ENCODE data around the gene NME5.

Gene NME5

GRCh38 chr5:138178516-138179276 is 39.5 kb upstream of the NME5 start, which contains the start of the genes BRD8 and KIF20A:
Gene BRD8, minus strand, starts transcription at chr5:138178630. Its CDS starts 16 bp downstream, at chr5:138178614.
Gene KIF20A, plus strand, starts transcription at chr5:138179112. Its CDS starts 569 bp downstream, at chr5:138179681.
- no peak for TF ChIP-seq EZH2 (IDR thresholded peaks at IDR 0.05; ENCODE audit: borderline replicate concordance, low read depth, low read length, severe bottlenecking)
- TF ChIP-seq, protein P1, sequence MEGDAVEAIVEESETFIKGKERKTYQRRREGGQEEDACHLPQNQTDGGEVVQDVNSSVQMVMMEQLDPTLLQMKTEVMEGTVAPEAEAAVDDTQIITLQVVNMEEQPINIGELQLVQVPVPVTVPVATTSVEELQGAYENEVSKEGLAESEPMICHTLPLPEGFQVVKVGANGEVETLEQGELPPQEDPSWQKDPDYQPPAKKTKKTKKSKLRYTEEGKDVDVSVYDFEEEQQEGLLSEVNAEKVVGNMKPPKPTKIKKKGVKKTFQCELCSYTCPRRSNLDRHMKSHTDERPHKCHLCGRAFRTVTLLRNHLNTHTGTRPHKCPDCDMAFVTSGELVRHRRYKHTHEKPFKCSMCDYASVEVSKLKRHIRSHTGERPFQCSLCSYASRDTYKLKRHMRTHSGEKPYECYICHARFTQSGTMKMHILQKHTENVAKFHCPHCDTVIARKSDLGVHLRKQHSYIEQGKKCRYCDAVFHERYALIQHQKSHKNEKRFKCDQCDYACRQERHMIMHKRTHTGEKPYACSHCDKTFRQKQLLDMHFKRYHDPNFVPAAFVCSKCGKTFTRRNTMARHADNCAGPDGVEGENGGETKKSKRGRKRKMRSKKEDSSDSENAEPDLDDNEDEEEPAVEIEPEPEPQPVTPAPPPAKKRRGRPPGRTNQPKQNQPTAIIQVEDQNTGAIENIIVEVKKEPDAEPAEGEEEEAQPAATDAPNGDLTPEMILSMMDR (IDR thresholded peaks at IDR 0.05; ENCODE audit: borderline replicate concordance, extremely low read depth, low read length, poor library complexity, severe bottlenecking) = no peak
- Histone ChIP-seq H4K20me1 (ENCODE audit: insufficient read depth, low read length) (peaks cover 12% of the 10 kb centered on the region; the same call in 1 of the 2 replicates), H3K9ac (ENCODE audit: low read depth, low read length) (peak within 1 kb of the TSS; percentile 84), H3K36me3 (ENCODE audit: insufficient read depth, low read length) (peaks cover 68% of the 10 kb centered on the region), H2AFZ (ENCODE audit: low read depth, low read length) (peak within 1 kb of the TSS; percentile 95), H3K79me2 (ENCODE audit: insufficient read depth, low read length) (peaks cover 77% of the 10 kb centered on the region), H3K4me2 (ENCODE audit: insufficient read depth, low read length) (peak within 1 kb of the TSS; percentile 80), H3K4me1 (ENCODE audit: insufficient read depth, low read length) (peaks cover 42% of the 10 kb centered on the region), H3K9me3 (ENCODE audit: insufficient read depth, low read length, severe bottlenecking) (no peaks in the 10 kb centered on the region), H3K27ac (ENCODE audit: low read length) (peak within 1 kb of the TSS; percentile 98), H3K27me3 (ENCODE audit: insufficient read depth, low read length, poor library complexity) (no peaks in the 10 kb centered on the region), H3K4me3 (ENCODE audit: low read depth in 1 of 2, low read length in 2 of 2) (peak within 1 kb of the TSS; percentile 76 to 87)
- DNase-seq (peak; percentile 95), ATAC-seq (ENCODE audit: insufficient read depth, low read depth) (peak; percentile 86)

GRCh38 chr5:138177941-138178515 is 38.8 kb upstream of the NME5 start:
- no peaks in the 10 kb centered on the region for H3K9me3 ChIP-seq (ENCODE audit: insufficient read depth, low read length, severe bottlenecking)
- peaks cover 11% of the 10 kb centered on the region; the same call in 1 of the 2 replicates for H4K20me1 ChIP-seq (ENCODE audit: insufficient read depth, low read length)
- peak overlapping the region; percentile 76 to 87 for H3K4me3 ChIP-seq (ENCODE audit: low read depth in 1 of 2, low read length in 2 of 2)
- H3K27me3 ChIP-seq (ENCODE audit: insufficient read depth, low read length, poor library complexity) = no peaks in the 10 kb centered on the region
- H3K4me2 ChIP-seq (ENCODE audit: insufficient read depth, low read length) = peak overlapping the region; percentile 80
- peaks cover 45% of the 10 kb centered on the region for H3K4me1 ChIP-seq (ENCODE audit: insufficient read depth, low read length)
- ATAC-seq (ENCODE audit: insufficient read depth, low read depth) (peak; percentile 25; the same call in 1 of the 3 replicates), DNase-seq (peak; percentile 48)
- H3K36me3 ChIP-seq (ENCODE audit: insufficient read depth, low read length) = peaks cover 66% of the 10 kb centered on the region
- H3K79me2 ChIP-seq (ENCODE audit: insufficient read depth, low read length) = peaks cover 81% of the 10 kb centered on the region
- H2AFZ ChIP-seq (ENCODE audit: low read depth, low read length) = peak overlapping the region; percentile 95
- H3K27ac ChIP-seq (ENCODE audit: low read length) = peak overlapping the region; percentile 98
- TF ChIP-seq EZH2 (IDR thresholded peaks at IDR 0.05; ENCODE audit: borderline replicate concordance, low read depth, low read length, severe bottlenecking) = no peak
- TF ChIP-seq, protein P1 (IDR thresholded peaks at IDR 0.05; ENCODE audit: borderline replicate concordance, extremely low read depth, low read length, poor library complexity, severe bottlenecking) = no peak
- H3K9ac ChIP-seq (ENCODE audit: low read depth, low read length) = peak overlapping the region; percentile 84

DNA sequence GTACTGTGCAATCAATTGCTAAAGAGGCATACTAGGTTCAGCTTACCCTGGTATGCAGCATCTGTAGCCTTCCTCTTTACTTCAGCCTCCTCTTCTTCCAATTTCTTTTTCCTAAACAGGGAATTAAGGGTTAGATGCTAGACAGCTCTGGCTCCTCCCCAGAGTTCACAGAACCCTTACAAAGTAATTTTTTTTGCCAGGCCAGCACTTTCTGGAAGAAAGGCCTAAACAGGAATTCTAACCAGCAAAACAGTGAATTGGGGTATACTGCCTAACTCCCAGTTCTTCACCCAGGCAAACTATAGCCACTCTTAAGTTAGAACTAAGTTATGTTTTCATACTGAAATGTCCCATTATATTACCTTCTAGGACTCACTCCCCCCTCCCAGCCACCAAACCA is 31.1 kb upstream of the NME5 start:
- Histone ChIP-seq H3K79me2 (ENCODE audit: insufficient read depth, low read length) (peaks cover 19% of the 10 kb centered on the region), H3K4me3 (ENCODE audit: low read depth in 1 of 2, low read length in 2 of 2) (no peak overlapping the region), H3K9me3 (ENCODE audit: insufficient read depth, low read length, severe bottlenecking) (no peaks in the 10 kb centered on the region), H3K4me2 (ENCODE audit: insufficient read depth, low read length) (no peak overlapping the region), H3K27me3 (ENCODE audit: insufficient read depth, low read length, poor library complexity) (no peaks in the 10 kb centered on the region), H4K20me1 (ENCODE audit: insufficient read depth, low read length) (no peaks in the 10 kb centered on the region), H3K27ac (ENCODE audit: low read length) (no peak overlapping the region), H3K4me1 (ENCODE audit: insufficient read depth, low read length) (peaks cover 5% of the 10 kb centered on the region), H2AFZ (ENCODE audit: low read depth, low read length) (no peak overlapping the region), H3K9ac (ENCODE audit: low read depth, low read length) (no peak overlapping the region), H3K36me3 (ENCODE audit: insufficient read depth, low read length) (peaks cover 97% of the 10 kb centered on the region)
- DNase-seq (no peak), ATAC-seq (ENCODE audit: insufficient read depth, low read depth) (no peak)
- no peak for TF ChIP-seq EZH2 (IDR thresholded peaks at IDR 0.05; ENCODE audit: borderline replicate concordance, low read depth, low read length, severe bottlenecking)
- TF ChIP-seq, protein P1 (IDR thresholded peaks at IDR 0.05; ENCODE audit: borderline replicate concordance, extremely low read depth, low read length, poor library complexity, severe bottlenecking) = no peak

Data from DND-41 (cell line).